Panc1 (cell line): Measurements from ENCODE around the gene P2RY13. TPM values are rescaled to one million over a fixed set of nuclear protein-coding genes. Genes with fewer than 3 reads are reported as not detected.

Experiments used
- ATAC-seq: fragments of 200-7000 bp; cut with Tn5 transposase; 2 replicates; pipeline ENCODE4 v1.9.1; 2020; ENCODE audit warnings: mild to moderate bottlenecking, moderate library complexity
- BruUV-seq: library from RNA; stranded (reverse); fragments of 400-500 nt; replicated peaks from 2 replicates; lab custom pipeline; 2021; lab: Mats Ljungman, UMichigan
- CTCF ChIA-PET: fragments of 300-600 bp; sonication (Branson Sonifier 250); formaldehyde crosslinking; loops from one replicate; lab custom pipeline; 2022; ENCODE audit warnings: antibody characterized with exemption; lab: Charles Lee
- POLR2A ChIA-PET: fragments of 300-600 bp; sonication (Branson Sonifier 250); formaldehyde crosslinking; loops from one replicate; lab custom pipeline; 2022; ENCODE audit warnings: antibody characterized with exemption; lab: Charles Lee
- DNase-seq: peaks from one replicate; pipeline ENCODE4 v3.0.0-alpha.2; 2010; ENCODE audit warnings: low read depth, low spot score
- H3K27ac ChIP-seq: 2 replicates; pipeline ENCODE4 v1.5.1; 2011; ENCODE audit warnings: mild to moderate bottlenecking, low read length, inconsistent platforms
- H3K27me3 ChIP-seq: fragments of 200-500 bp; sonication (Bioruptor generic); 2 replicates; pipeline ENCODE4 v1.6.0; 2014; ENCODE audit warnings: low read length, inconsistent platforms; ENCODE audit not compliant: control insufficient read depth, insufficient read depth
- H3K36me3 ChIP-seq: fragments of 200-500 bp; sonication (Bioruptor generic); 2 replicates; pipeline ENCODE4 v1.5.1; 2014; ENCODE audit warnings: inconsistent platforms, mild to moderate bottlenecking, low read length, moderate library complexity; ENCODE audit not compliant: control insufficient read depth, insufficient read depth
- H3K4me1 ChIP-seq: 2 replicates; pipeline ENCODE4 v1.5.1; 2011; ENCODE audit warnings: inconsistent platforms, mild to moderate bottlenecking, low read length, moderate library complexity; ENCODE audit not compliant: control insufficient read depth, insufficient read depth
- H3K4me3 ChIP-seq, 2 experiments: 2 replicates each; pipeline ENCODE4 v1.5.1; 2011 to 2012; ENCODE audit warnings: low read depth in 2 of 2, low read length in 2 of 2, mild to moderate bottlenecking in 2 of 2, inconsistent platforms in 1 of 2, moderate library complexity in 1 of 2
- H3K9me3 ChIP-seq: fragments of 200-500 bp; sonication (Bioruptor generic); 2 replicates; pipeline ENCODE4 v1.5.1; 2014; ENCODE audit warnings: low read depth, mild to moderate bottlenecking, inconsistent platforms, low read length, moderate library complexity; ENCODE audit not compliant: control insufficient read depth, insufficient read depth
- POLR2AphosphoS5 ChIP-seq: IDR thresholded peaks from 2 replicates; pipeline ENCODE4 v1.6.1; 2012; ENCODE audit warnings: mild to moderate bottlenecking, low read depth, low read length, moderate library complexity
- SIN3A ChIP-seq: IDR thresholded peaks from 2 replicates; pipeline ENCODE4 v1.6.1; 2012; ENCODE audit warnings: low read depth, mild to moderate bottlenecking, low read length, moderate library complexity, borderline replicate concordance; ENCODE audit not compliant: insufficient read depth
- TCF7L2 ChIP-seq: IDR thresholded peaks from 2 replicates; pipeline ENCODE4 v1.6.1; 2011; ENCODE audit warnings: mild to moderate bottlenecking, low read depth, low read length, inconsistent platforms
- in situ Hi-C: cut with HindIII; loops from 2 replicates; pipeline ENCODE4 v1.10.0; 2016; ENCODE audit warnings: low sequenced_read_pairs, low pct_unique_long_range_greater_than_20kb
- intact Hi-C: fragments of 100-400 bp; cut with micrococcal nuclease; formaldehyde crosslinking; loops from one replicate; pipeline ENCODE4 v1.10.0; 2022; ENCODE audit not compliant: unreplicated experiment
- total RNA-seq: library from RNA; stranded (reverse); gene quantifications from one replicate; pipeline ENCODE4 v1.2.1, GENCODE V29; 2021; ENCODE audit not compliant: unreplicated experiment
- TF ChIP-seq, protein P1 (sequence below), 2 experiments: IDR thresholded peaks; 2 replicates each; pipeline ENCODE4 v1.6.1; 2011 to 2012; ENCODE audit warnings: low read depth in 2 of 2, control low read depth in 1 of 2, low read length in 1 of 2, mild to moderate bottlenecking in 1 of 2, moderate library complexity in 1 of 2; ENCODE audit not compliant: insufficient read depth in 1 of 2
- TF ChIP-seq, protein P2 (sequence below): fragments of 450-650 bp; IDR thresholded peaks from 2 replicates; pipeline ENCODE4 v1.5.1; 2017; ENCODE audit warnings: mild to moderate bottlenecking

The P2RY13 gene
- total RNA-seq, 1 experiment from 2014 or later: not detected

DNA sequence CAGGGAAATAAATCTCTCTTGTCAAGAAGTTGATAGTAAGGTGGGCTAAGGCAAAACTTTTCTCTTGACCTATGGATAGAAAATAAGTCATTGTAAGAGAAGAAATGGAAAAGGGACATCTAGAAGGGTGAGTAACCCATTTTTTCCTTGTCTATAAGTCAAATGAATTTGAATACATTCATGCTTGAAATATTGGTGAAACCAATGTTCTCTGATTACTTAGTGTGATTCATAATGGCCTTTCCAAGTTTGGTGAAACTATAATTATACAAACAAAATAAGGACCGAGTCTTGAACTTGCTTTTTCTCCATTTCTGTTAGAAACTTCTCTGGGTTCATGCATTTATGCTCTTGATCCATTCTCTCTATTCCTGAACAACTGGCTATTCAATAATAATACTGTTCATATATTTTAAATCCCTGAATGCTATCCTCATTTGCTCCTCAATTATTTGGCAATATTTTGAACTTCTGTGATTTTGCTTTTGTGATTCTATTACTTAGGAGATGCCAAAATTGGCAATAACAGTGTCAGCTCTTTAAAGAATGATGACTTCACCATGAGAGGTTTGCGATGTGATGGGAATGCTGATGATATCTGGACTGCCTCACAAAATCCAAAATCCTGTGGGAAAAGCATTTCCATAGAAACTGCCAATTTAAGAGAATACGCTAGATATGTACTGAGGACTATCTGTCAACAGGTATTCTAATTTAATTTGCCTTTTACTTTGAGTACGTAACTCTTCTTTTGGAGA lies 42.9 kb upstream of the P2RY13 start:
- Histone ChIP-seq H3K9me3 (no peaks in the 10 kb centered on the region), H3K27ac (no peak overlapping the region), H3K36me3 (no peaks in the 10 kb centered on the region), H3K27me3 (no peaks in the 10 kb centered on the region), H3K4me3 (no peak overlapping the region), H3K4me1 (no peaks in the 10 kb centered on the region)
- in situ Hi-C loops (no loop called here), intact Hi-C loops (no loop called here)
- TF ChIP-seq SIN3A (no peak), TCF7L2 (no peak), POLR2AphosphoS5 (no peak)
- TF ChIP-seq, protein P1, sequence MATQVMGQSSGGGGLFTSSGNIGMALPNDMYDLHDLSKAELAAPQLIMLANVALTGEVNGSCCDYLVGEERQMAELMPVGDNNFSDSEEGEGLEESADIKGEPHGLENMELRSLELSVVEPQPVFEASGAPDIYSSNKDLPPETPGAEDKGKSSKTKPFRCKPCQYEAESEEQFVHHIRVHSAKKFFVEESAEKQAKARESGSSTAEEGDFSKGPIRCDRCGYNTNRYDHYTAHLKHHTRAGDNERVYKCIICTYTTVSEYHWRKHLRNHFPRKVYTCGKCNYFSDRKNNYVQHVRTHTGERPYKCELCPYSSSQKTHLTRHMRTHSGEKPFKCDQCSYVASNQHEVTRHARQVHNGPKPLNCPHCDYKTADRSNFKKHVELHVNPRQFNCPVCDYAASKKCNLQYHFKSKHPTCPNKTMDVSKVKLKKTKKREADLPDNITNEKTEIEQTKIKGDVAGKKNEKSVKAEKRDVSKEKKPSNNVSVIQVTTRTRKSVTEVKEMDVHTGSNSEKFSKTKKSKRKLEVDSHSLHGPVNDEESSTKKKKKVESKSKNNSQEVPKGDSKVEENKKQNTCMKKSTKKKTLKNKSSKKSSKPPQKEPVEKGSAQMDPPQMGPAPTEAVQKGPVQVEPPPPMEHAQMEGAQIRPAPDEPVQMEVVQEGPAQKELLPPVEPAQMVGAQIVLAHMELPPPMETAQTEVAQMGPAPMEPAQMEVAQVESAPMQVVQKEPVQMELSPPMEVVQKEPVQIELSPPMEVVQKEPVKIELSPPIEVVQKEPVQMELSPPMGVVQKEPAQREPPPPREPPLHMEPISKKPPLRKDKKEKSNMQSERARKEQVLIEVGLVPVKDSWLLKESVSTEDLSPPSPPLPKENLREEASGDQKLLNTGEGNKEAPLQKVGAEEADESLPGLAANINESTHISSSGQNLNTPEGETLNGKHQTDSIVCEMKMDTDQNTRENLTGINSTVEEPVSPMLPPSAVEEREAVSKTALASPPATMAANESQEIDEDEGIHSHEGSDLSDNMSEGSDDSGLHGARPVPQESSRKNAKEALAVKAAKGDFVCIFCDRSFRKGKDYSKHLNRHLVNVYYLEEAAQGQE (IDR thresholded peaks at IDR 0.05; ENCODE audit: insufficient read depth in 1 of 2, low read depth in 2 of 2, low read length in 1 of 2): no peak
- TF ChIP-seq, protein P2, sequence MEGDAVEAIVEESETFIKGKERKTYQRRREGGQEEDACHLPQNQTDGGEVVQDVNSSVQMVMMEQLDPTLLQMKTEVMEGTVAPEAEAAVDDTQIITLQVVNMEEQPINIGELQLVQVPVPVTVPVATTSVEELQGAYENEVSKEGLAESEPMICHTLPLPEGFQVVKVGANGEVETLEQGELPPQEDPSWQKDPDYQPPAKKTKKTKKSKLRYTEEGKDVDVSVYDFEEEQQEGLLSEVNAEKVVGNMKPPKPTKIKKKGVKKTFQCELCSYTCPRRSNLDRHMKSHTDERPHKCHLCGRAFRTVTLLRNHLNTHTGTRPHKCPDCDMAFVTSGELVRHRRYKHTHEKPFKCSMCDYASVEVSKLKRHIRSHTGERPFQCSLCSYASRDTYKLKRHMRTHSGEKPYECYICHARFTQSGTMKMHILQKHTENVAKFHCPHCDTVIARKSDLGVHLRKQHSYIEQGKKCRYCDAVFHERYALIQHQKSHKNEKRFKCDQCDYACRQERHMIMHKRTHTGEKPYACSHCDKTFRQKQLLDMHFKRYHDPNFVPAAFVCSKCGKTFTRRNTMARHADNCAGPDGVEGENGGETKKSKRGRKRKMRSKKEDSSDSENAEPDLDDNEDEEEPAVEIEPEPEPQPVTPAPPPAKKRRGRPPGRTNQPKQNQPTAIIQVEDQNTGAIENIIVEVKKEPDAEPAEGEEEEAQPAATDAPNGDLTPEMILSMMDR: no peak
- ATAC-seq (no peak), DNase-seq (no peak)
- ChIA-PET POLR2A (no interaction called here), CTCF (no interaction called here)
- no TSS peak for BruUV-seq

DNA sequence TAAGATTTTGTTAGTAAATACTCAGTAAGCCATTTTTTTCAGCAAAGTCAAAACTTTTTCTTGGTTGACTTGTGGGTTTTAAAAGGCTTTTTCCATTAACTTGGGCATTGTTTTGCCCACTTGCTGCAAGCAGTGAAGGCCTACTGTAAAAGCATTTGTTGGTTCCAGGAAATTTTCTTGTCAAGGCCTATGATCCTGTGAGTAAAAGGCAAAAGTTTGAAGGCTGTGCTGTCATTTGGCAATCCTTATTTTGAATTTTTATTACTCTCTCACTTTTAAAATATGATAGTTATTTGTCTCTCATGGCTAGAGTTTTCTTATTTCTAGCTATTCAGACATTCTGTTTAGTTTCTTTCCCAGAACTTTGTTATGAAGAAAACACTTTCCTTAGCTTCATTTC lies 42.2 kb upstream of the P2RY13 start:
- no TSS peak for BruUV-seq

More for the DNA sequence above, 42.2 kb upstream of the P2RY13 start:
- ATAC-seq: no peak
- intact Hi-C loops: no loop called here
- POLR2A ChIA-PET: no interaction called here
- H3K4me3 ChIP-seq: no peak overlapping the region
- no peaks in the 10 kb centered on the region for H3K9me3 ChIP-seq
- in situ Hi-C loops: no loop called here
- H3K27ac ChIP-seq: no peak overlapping the region
- no peaks in the 10 kb centered on the region for H3K36me3 ChIP-seq
- no peaks in the 10 kb centered on the region for H3K4me1 ChIP-seq
- DNase-seq: no peak
- H3K27me3 ChIP-seq: no peaks in the 10 kb centered on the region
- CTCF ChIA-PET: no interaction called here
- TF ChIP-seq SIN3A (no peak), POLR2AphosphoS5 (no peak), TCF7L2 (no peak)
- TF ChIP-seq, protein P1 (IDR thresholded peaks at IDR 0.05; ENCODE audit: insufficient read depth in 1 of 2, low read depth in 2 of 2, low read length in 1 of 2): no peak
- TF ChIP-seq, protein P2: no peak
